ENCODE data around the gene MCM10.

DNA sequence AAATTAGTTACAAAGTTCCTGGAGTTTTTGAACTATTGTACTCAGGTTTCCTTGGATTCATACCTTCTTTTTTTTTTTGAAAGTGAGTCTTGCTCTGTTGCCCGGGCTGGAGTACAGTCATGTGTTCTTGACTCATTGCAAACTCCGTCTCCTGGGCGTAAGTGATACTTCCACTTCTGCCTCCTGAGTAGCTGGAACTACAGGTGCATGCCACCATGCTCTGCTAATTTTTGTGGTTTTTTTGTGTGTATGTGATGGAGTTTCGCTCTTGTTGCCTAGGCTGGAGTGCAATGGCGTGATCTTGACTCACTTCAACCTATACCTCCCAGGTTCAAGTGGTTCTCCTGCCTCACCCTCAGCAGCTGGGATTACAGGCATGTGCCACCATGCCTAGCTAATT is 22.3 kb downstream of the MCM10 start:
- TF ChIP-seq, protein P1, sequence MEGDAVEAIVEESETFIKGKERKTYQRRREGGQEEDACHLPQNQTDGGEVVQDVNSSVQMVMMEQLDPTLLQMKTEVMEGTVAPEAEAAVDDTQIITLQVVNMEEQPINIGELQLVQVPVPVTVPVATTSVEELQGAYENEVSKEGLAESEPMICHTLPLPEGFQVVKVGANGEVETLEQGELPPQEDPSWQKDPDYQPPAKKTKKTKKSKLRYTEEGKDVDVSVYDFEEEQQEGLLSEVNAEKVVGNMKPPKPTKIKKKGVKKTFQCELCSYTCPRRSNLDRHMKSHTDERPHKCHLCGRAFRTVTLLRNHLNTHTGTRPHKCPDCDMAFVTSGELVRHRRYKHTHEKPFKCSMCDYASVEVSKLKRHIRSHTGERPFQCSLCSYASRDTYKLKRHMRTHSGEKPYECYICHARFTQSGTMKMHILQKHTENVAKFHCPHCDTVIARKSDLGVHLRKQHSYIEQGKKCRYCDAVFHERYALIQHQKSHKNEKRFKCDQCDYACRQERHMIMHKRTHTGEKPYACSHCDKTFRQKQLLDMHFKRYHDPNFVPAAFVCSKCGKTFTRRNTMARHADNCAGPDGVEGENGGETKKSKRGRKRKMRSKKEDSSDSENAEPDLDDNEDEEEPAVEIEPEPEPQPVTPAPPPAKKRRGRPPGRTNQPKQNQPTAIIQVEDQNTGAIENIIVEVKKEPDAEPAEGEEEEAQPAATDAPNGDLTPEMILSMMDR (IDR thresholded peaks at IDR 0.05), result no peak
- TF ChIP-seq POLR2A (IDR thresholded peaks at IDR 0.05) (no peak), EP300 (IDR thresholded peaks at IDR 0.05) (no peak)
